OCI-LY1 (cell line): ENCODE data around the gene NSRP1.

Experiments used
- EZH2 ChIP-seq: fragments of 200-600 bp; sonication (generic), shearing (Covaris generic); IDR thresholded peaks from 2 replicates; pipeline ENCODE4 v1.8.0; 2017; ENCODE audit warnings: borderline replicate concordance, mixed run types, mild to moderate bottlenecking, antibody characterized with exemption, low read length, moderate library complexity, mixed read lengths
- TF ChIP-seq, protein P1 (sequence below): fragments of 200-600 bp; sonication (generic), shearing (Covaris generic); IDR thresholded peaks from 2 replicates; pipeline ENCODE4 v1.5.1; 2017; ENCODE audit warnings: mild to moderate bottlenecking, antibody characterized with exemption, low read length, moderate library complexity, mixed read lengths

DNA sequence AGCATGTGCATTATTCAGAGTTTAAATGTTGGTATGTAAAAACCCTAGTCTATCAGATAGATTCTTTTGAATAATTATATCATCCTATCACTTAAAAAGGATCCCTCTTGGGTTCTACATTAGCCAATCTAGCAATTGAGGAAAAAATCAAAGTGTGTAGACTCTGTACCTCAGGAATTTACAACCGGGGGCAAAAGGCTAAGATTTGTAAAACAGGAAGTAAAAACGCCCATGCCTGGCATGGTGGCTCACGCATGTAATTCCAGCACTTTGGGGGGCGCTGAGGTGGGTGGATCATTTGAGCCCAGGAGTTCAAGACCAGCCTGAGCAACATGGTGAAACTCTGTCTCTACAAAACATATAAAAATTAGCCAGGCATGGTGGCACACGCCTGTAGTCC, 60.2 kb downstream of the NSRP1 start:
- TF ChIP-seq, protein P1, sequence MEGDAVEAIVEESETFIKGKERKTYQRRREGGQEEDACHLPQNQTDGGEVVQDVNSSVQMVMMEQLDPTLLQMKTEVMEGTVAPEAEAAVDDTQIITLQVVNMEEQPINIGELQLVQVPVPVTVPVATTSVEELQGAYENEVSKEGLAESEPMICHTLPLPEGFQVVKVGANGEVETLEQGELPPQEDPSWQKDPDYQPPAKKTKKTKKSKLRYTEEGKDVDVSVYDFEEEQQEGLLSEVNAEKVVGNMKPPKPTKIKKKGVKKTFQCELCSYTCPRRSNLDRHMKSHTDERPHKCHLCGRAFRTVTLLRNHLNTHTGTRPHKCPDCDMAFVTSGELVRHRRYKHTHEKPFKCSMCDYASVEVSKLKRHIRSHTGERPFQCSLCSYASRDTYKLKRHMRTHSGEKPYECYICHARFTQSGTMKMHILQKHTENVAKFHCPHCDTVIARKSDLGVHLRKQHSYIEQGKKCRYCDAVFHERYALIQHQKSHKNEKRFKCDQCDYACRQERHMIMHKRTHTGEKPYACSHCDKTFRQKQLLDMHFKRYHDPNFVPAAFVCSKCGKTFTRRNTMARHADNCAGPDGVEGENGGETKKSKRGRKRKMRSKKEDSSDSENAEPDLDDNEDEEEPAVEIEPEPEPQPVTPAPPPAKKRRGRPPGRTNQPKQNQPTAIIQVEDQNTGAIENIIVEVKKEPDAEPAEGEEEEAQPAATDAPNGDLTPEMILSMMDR: no peak
- no peak for TF ChIP-seq EZH2
